Glomerular endothelial cell (primary cell): ENCODE data around the gene CCNI. TPM values are rescaled to one million over a fixed set of nuclear protein-coding genes. Genes with fewer than 3 reads are reported as not detected.
"Not testable (repeated sequence)": the region's sequence is repeated elsewhere in the genome, so short reads cannot be mapped to it uniquely, and the experiment has no call there.

Experiments
- DNase-seq: peaks from one replicate; pipeline ENCODE4 v3.0.0-alpha.2; 2011; ENCODE audit warnings: low read depth, low spot score; ENCODE audit errors: extremely low read depth
- total RNA-seq: library from RNA; depleted of rRNA; stranded (reverse); fragments of >200 nt; gene quantifications from 2 replicates; pipeline ENCODE4 v1.2.3, GENCODE V29; 2015

CCNI gene
- total RNA-seq, 1 donor from 2014 or later = 172 TPM

GRCh38 chr4:77082886-77083608 is 7.3 kb upstream of the CCNI start:
- DNase-seq = no peak

DNA sequence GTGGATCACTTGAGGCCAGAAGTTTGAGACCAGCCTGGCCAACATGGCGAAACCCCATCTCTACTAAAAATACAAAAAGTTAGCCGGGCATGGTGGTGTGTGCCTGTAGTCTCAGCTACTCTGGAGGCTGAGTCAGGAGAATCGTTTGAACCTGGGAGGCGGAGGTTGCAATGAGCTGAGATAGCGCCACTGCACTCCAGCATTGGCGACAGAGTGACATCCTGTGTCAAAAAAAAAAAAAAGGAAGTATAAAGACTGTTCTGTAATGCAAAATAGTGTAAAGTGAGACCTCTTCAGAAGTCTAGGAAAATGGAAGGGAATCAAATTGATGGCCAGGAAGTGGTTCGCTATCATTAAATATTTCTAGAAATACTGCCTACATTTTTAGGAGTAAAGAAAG is 5.0 kb upstream of the CCNI start:
- not testable (repeated sequence) for DNase-seq

DNA sequence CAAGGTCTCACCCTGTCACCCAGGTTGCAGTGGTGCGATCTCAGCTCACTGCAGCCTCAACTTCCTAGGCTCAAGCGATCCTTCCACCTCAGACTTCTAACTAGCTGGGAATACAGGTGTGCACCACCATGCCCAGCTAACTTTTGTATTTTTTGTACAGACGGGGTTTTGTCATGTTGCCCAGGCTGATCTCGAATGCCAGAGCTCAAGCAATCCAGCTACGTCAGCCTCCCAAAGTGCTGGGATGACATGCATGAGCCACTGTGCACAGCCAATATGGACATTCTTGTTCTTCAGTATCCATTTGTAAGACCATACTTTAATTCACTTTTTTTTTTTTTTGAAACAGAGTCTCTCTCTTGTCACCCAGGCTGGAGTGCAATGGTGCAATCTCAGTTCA is 3.5 kb upstream of the CCNI start:
- no peak for DNase-seq

GRCh38 chr4:77078401-77078800 is 2.6 kb upstream of the CCNI start:
- DNase-seq = no peak

DNA sequence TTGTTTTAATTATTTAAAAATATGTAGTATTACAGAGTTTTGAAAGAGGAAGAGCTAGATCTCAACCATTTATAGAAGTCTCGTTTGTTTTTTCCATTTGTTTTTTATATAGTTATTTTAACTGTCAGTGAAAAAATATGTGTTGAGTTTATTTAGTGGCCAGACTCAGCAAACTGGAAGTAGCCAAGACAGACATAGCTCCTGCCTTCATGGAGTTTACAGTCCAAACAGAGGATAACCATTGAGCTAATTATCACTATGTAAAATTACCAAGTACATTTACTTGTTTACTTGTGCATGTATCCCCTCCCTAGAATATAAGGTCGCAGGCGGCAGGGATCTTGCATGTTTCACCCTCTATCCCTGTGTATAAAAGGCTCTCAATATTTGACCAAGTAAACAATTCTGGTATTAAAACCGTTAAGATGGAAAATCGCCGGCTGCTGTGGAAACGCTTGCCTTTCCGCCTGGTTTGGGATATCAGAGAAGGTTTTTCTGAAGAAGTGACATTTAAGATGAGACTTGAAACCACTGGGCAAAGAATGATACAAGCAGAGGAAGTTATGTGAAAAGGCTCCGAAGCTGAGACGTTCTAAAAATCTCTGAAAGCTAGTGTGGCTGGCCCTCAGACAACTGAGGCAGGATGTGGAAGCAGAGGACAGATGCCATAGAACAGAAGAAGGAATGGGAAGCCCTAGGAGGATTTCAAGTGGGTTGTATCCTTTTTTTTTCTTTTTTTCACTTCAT is 1.3 kb upstream of the CCNI start:
- no peak for DNase-seq

GRCh38 chr4:77074981-77075855 is 571 bp downstream of the CCNI start:
- no peak for DNase-seq

- no peak for DNase-seq
These were observed 1.4 kb downstream of the CCNI start for GRCh38 chr4:77074381-77074831.

GRCh38 chr4:77073981-77074380 is 1.8 kb downstream of the CCNI start:
- DNase-seq = no peak

DNA sequence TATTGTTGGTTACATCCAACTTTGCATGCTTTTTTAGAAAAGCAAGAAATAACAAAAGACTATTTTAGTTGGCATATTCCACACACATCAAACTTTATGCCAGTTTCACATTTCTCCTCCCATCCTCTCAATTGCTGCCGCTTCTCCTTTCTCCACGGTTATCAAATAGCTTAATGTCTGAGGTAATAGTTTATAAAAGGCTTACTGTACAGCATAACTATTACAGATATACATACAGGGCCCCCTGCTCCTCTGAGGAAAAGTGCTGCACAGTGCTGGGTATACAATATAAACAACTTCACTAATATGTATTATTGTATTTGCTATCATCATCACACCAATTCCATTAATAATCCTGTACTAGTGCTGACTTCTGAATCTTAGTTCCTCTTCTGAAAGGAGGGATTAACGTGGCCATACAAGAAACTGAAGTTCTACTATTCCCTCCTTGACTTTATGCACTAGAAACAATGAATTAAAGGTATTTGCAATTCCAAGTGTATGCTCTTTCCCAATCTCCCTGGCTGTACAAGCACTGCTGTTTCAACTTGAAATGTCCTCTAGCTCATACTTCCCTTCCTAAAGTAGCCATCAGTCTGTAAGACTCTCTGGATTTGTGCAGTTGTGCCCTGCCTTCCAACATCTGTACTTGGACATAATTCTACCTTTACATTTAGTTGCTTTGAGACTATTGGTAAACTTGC is 2.5 kb downstream of the CCNI start:
- no peak for DNase-seq

- no peak for DNase-seq
These were observed 3.5 kb downstream of the CCNI start for GRCh38 chr4:77072195-77072753.

DNA sequence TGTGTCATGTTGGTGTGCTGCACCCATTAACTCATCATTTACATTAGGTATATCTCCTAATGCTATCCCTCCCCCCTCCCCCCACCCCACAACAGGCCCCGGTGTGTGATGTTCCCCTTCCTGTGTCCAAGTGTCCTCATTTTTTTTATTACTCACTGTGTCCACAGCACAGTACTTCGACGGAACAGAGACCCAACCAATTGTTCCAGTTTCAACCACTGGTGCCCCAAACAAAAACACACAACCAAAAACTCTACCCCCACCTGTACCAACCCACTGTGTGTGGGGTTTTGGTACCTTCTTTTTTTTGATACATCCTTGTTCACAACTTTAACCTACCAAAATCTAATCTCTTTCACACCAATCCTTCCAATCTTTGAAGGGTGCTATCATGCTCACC is 6.3 kb downstream of the CCNI start:
- DNase-seq = not testable (repeated sequence)

DNA sequence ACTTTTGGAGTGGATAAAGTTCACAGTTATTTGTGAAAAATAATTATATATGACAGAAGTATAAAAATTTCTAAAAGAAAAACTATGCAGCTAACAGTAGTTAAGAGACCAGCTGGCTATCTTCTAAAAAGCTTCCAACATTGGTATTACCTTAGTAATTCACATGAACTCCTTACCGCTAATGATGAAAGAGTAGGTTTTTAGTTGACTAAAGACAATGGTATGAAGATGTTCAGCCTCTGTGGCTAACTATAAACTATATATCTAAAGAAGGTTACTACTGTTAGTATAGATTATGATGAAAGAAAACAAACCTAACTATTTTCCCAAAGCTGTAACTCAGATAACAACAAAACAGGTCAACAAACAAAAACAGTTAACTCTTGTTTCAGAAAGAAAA is 10.4 kb downstream of the CCNI start:
- no peak for DNase-seq

DNA sequence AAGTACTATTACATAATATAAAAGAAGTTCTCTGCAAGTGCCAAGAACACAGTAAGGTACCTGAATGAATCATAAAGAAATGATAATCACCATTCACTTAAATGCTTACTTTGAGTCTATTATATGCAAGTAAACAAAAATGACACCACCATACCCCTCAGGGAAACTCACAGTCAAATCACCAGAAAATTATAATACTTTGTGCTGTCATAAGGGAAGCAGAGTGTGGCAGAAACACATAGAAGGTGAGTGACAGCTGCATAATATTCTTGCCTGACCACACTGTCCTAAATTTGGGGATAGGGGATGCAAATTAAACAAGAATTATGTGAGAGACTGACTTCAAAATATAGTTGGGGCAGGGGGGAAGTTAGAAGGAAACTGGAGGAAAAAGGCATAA is 12.9 kb downstream of the CCNI start:
- no peak for DNase-seq

DNA sequence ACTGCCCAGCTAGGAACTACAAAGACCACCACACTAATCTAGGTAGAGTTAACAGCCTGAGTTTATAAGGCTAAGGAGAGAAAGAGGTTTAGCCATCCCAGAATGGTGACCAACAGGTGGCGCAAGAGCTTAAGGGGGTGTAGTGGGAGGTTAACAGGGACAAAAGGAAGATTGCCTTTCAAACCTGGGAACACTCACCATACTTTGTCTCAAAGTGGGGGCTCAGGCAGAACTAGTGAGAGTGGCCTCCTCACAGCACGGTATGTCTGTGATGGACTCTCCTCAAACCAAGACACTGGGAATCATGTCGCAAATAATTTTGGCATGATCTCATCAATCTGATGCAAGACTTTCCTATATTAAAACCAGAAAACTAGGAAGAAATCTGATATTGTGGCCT is 23.4 kb downstream of the CCNI start:
- DNase-seq = no peak

GRCh38 chr4:77050962-77051361 is 24.8 kb downstream of the CCNI start:
- DNase-seq = no peak

DNA sequence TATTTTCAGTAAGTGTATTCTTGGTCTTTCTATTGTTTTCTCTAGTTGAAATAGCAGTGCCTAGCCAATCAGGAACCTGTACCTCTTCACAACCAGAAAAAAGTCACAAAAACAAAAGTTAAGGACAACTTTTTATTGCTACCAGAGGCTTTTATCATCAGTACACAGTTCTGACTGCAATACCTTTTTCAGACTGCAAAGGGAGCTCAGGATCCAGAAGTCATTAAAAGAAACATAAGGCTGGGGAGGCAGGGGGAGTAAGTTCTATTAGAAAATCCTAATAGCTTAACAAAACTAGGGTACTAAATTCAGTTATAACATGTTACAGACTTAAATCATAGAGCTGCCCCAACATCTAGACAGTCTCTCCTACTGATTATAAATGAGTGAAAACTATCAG is 28.8 kb downstream of the CCNI start:
- DNase-seq = no peak

DNA sequence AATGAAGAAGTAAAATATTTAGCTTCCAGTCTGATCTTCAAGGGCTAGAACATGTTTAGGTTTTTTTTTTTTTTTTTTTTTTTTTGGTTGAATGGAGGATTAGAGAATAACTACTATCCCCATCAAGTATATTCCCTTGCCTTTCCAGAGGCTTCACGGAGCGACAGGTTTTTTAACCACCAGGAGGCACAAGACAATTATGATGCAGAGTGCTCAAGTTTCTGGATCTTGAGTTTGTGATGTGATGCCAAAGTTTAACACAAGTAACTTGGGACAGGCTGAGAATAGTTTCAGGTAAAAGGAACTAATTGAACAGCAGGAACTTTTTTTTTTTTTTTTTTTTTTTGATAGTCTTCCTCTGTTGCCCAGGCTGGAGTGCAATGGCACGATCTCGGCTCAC is 30.3 kb downstream of the CCNI start:
- no peak for DNase-seq

- DNase-seq = peak; percentile 33
These were observed 31.2 kb downstream of the CCNI start for GRCh38 chr4:77044461-77045150.

DNA sequence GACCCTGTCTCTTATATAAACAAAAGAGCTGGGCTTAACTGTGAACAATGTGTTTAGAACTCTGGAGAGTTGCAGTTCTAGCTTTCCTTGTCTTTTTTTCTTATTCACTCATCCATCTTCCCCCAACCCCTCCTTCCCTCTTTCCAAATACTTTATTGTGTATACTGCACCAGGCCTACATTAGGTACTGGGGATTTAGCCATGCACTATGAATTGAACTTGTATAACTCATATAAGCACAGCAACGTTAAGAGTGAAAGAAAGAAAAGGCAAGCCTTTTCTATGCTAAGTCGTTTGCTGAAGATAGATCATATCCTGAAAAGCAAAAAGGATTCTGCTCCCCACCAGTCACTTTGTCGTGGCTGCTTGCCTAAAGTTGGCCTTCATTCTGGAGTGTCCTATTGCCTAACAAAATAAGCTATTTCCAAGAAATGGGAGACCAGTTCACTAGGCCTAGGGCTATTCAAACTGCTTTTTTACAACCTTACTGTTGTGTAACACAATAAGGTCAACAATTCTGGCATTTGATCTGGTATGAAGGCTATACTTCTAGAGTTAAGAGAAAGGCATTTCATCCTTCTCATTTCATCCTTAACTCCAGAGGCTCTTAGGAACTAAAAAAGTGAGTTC is 32.2 kb downstream of the CCNI start:
- no peak for DNase-seq
